ENCODE measurements around the gene CYP4A11.
"Not testable (repeated sequence)": the region's sequence is repeated elsewhere in the genome, so short reads cannot be mapped to it uniquely, and the experiment has no call there.

Gene CYP4A11

DNA sequence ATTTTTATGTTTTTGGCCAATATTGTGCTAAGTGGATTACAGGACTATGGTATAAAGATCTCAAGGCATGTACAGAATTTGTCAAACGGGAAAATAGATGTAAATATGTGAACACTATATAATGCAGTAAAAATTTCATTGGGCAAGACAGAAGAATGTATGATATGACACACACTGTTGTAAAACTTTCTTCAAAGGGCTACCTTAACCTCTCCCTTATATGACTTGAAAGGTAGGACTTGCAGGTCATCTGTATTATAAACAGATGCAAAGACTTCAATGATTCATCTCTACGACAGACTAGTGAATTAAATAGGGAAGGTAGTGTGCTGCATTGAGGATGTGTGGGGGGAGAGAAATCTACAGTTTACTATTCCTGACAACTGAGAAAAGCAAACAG lies 9.3 kb downstream of the CYP4A11 start:
- DNase-seq; in situ Hi-C loops (cut with HindIII; ENCODE audit: low pct_ligation_motif_present, low pct_unique_long_range_greater_than_20kb, low sequenced_read_pairs): not testable (repeated sequence)

DNA sequence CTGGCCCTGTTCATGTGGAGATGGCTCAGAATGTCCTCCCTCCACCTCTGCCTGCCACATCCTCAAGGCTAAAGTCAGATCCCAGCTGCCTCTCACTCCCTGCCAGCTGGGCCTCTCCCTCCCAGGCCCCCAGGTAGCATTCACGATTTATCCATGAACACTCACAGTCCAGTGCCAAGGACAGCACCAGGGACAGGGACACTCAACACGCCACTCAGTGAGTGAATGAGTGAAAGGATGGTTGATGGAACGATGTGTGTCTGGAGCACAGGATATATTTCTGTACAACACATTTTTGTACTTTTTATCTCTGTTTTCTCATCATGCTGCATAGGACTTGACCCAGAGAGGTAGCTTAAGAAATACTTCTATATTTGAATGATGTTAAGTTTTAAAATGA lies 10.1 kb downstream of the CYP4A11 start:
- no peak for DNase-seq
- in situ Hi-C loops (cut with HindIII; ENCODE audit: low pct_ligation_motif_present, low pct_unique_long_range_greater_than_20kb, low sequenced_read_pairs) = no loop called here

DNA sequence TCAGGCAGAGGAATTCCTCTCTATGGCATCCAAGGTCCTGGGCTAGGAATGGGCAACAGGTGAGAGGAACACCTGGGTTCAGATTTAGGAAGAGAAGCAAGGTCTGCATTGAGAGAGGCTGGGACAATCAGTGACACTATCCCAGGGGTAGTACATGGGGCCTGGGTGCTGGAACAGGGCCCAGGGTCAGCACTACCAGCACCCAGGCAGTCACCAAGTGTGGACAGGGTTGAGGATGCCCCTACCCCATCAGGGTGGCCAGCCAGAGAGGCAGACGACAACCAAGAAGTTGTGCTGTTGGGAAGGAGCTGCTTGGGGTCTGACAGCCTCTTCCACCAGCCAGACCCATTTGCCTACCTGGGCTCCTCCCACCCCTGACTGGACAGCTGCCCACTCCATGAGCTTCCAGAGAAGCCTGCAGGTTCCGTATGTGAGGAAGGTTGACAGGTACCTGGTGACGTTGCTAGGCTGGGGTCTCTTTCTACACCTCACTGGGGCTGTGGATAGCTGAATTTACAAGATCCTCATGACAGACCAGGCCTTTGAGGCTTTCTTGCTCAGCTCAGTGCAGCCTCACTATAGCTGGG lies 13.9 kb downstream of the CYP4A11 start:
- DNase-seq = no peak

DNA sequence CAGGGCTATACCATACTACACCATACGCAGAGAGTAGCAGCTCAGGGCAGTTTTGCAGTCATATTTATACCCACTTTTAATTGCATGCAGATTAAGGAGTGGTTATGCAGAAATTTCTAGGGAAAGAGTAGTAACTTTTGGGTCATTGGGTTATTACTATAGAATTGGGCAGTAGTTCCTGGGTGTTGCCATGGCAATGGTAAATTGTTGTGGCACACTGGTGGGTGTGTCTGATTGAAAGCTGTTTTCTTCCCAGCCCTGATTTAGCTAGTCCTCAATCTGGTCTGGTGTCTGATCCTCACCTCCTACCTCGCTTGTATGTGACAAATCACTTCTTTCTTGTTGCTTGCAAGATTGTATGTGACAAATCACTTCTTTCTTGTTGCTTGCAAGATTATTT lies 30.5 kb downstream of the CYP4A11 start:
- in situ Hi-C loops (cut with HindIII; ENCODE audit: low pct_ligation_motif_present, low pct_unique_long_range_greater_than_20kb, low sequenced_read_pairs) = no loop called here
- no peak for DNase-seq

More for the DNA sequence above, 13.9 kb downstream of the CYP4A11 start:
- in situ Hi-C loops (cut with HindIII; ENCODE audit: low pct_ligation_motif_present, low pct_unique_long_range_greater_than_20kb, low sequenced_read_pairs) = no loop called here

DNA sequence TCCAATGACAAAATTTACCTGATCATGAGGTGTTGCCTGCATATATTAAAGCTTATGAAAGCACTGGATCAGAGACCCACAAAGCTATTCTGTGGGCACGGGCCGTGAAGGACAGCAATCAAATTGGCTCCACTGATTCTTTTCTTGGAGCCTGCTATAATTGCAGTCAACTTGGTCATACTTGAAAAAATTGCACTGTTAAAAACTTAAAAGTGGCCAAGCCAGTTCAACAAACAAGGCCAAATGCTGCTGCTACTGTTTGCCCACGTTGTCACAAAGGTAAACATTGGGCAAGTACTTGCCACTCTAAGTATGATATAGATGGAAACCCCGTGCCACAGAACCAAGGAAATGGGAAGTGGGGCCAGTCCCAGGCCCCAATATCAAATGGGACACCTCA lies 37.8 kb downstream of the CYP4A11 start:
- no peak for DNase-seq
- in situ Hi-C loops (cut with HindIII; ENCODE audit: low pct_ligation_motif_present, low pct_unique_long_range_greater_than_20kb, low sequenced_read_pairs) = no loop called here

DNA sequence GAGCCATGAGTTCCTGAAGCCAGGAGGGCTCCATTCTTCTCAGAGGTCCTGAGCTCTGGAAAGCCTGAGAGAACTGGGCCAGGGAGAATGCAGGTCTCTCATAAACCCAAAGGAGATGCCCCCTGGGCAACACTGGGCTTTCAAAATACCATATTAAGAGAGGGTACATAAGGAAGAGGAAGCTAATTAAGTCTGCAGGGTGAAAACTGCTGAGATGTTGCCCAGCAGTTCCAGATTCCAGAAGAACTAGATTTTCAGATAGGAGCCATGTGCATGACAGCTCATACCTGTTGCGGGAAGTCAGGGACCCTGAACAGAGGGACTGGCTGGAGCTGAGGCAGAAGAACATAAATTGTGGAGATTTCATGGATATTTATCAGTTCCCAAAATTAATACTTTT lies 40.9 kb downstream of the CYP4A11 start:
- in situ Hi-C loops (cut with HindIII; ENCODE audit: low pct_ligation_motif_present, low pct_unique_long_range_greater_than_20kb, low sequenced_read_pairs) = no loop called here
- DNase-seq = no peak

DNA sequence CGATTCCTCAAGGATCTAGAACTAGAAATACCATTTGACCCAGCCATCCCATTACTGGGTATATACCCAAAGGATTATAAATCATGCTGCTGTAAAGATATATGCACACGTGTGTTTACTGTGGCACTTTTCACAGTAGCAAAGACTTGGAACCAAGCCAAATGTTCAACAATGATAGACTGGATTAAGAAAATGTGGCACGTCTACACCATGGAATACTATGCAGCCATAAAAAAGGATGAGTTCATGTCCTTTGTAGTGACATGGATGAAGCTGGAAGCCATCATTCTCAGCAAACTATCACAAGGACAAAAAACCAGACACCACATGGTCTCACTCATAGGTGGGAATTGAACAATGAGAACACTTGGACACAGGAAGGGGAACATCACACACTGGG lies 59.6 kb downstream of the CYP4A11 start:
- DNase-seq; in situ Hi-C loops (cut with HindIII; ENCODE audit: low pct_ligation_motif_present, low pct_unique_long_range_greater_than_20kb, low sequenced_read_pairs): not testable (repeated sequence)

Measured in ACHN (cell line).